Suppressor macrophage treated with lipopolysaccharide for 4 hours (primary cell): Measurements from ENCODE around the gene PAX5.

Experiments used
- DNase-seq: peaks from one replicate; pipeline ENCODE4 v3.0.0-alpha.2; 2020

The PAX5 gene

GRCh38 chr9:36847781-36848673, 186.0 kb downstream of the PAX5 start:
- DNase-seq, result no peak

DNA sequence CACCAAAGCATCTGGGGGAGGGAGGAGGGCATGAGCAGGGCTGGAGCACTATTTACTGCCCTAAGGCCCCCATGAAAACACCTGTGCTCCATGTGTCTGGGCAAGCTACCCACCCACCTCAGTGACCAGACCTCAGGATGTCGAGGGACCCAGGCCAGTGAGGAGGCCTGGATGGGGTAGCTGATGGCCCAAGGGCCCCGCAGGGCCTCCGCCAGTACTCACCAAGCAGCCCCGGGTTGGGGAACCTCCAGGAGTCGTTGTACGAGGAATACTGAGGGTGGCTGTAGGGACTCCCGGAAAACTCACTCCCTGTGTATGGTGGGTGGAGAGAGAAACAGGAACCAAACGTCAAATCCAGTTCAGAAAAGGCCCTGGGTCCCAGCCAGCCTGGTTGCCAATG, 187.4 kb downstream of the PAX5 start:
- no peak for DNase-seq

DNA sequence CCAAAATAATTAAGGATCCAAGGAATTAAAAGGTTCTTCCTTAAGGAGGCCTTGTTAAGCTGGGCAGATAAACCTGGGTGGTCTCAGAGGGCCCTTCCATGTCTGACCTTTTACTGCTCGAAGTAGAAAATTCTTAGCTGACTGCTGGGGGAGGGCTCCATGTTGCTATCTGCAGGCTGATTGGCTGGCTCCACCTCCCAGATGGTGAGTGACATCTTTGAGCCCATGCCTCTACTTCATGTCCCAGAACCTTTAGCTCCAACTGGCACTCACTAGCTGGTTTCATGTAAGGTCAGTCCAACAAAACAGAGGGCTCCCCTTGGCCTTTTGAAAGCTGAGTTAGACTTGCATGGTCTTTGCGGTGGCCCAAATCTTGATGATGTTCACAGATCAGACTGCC, 188.2 kb downstream of the PAX5 start:
- no peak for DNase-seq

- DNase-seq, result no peak
Observed at GRCh38 chr9:36844961-36845360, 189.1 kb downstream of the PAX5 start.

- no peak for DNase-seq
Observed at GRCh38 chr9:36843964-36844363, 190.1 kb downstream of the PAX5 start.

DNA sequence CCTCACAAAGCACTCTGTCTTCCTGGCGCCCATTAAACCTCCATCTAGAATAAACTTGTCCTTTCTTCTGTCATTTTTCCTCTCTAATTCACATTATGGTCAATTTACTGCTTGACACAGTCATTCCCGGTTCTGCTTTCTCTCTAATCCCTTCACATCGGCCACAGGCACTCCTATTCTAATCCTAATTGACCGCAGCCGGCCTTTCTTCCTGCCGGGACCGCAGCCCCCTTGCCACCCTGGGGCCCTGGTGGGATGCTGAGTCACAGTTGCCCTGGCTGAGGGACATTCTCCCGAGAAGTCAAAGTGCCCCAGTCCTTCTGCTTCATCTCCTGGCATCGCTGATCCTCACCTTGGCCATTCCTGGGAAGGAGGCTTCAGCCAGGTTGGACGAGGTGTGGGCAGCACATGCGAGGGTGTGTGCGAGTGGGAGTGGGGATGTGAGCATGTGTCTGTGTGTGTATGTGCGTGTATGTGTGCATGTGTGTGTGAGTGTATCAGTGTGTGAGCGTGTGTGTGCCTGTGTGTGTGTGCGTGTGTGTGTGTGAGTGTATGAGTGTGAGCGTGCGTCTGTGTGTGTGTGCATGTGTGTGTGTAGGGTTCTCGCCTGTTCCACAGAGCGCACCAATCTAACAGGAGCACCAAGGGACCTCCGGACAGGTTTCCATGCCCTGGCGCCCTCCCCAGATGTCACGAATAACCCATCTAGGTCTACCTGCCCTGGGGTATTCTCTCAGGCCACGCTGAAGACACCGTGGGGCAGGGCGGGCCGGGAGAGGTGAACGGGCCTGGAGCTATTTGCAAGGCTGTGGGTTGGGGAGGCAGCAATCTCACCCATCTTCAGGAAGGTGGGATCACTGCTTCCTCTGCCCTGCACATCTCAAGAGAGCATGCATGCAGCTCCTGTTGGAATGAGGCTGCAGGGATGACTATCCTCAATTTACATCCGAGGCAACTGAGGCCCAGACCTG, 191.2 kb downstream of the PAX5 start:
- DNase-seq, result no peak

- no peak for DNase-seq
Observed at GRCh38 chr9:36840898-36841536, 193.1 kb downstream of the PAX5 start.

GRCh38 chr9:36839131-36839885, 194.8 kb downstream of the PAX5 start:
- no peak for DNase-seq

- DNase-seq, result no peak
Observed at GRCh38 chr9:36837431-36838405, 196.3 kb downstream of the PAX5 start.

- no peak for DNase-seq
Observed at GRCh38 chr9:36836486-36836885, 197.6 kb downstream of the PAX5 start.

- DNase-seq, result no peak
Observed at GRCh38 chr9:36835271-36835996, 198.6 kb downstream of the PAX5 start.

DNA sequence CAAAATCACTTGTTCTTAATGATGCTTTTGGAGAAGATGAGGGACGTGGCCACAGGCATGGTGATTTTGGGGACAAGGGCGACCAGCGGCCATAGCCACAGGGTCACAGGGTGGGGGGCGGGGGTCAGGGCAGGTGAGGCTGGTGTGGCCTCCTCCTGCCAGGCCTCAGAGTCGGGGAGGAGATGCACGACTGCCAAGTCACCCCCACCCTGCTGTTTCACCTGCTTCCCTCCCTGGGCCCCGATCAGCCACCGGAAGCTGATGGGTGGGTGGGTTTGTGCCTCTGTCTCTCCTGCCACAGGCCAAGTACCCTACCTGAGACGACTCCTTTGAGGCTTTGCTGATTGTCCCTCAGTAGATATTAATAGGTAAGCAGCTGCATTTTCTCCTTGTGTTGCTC, 199.3 kb downstream of the PAX5 start:
- DNase-seq, result no peak

GRCh38 chr9:36833954-36834353, 200.1 kb downstream of the PAX5 start:
- DNase-seq, result no peak

GRCh38 chr9:36832164-36832795, 201.8 kb downstream of the PAX5 start:
- DNase-seq, result no peak

DNA sequence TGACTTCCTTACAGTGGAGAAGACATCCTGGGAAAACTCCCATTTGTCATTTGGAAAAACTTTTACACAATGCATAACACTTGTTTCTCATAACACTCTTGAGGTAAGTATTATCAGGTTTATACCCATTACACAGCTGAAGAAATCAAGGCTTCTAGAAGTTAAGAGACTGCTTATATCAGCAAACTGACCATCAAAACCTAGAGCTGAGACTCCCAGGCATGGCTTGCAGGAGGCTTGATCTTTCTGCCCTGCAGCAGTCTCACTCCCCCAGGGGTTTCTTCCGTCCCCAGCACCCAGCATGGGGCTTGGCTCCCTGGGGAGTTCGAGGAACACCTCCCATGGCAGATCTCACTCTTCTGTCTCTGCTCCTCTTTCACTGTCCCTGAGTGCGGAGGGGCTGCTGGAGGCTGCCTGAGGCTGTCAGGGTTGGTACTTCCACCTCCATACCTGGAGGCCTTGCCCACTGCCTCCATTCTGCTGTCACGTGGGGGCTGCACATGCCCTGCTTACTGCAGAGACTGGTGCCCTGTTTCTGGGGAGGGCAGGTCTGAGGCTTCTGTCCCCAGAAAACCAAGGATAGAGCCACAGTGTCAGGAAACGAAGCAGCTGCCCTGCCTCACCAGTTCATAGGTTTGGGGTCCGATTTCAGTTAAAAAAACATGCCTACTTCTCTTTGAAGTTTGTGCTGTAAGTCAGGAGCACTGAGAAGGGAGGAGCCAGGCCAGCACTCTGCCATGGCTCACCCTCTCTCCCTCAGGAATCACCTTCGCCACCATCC, 202.5 kb downstream of the PAX5 start:
- DNase-seq, result no peak

- no peak for DNase-seq
Observed at GRCh38 chr9:36828611-36829013, 205.5 kb downstream of the PAX5 start.

GRCh38 chr9:36827593-36827992, 206.5 kb downstream of the PAX5 start:
- no peak for DNase-seq

DNA sequence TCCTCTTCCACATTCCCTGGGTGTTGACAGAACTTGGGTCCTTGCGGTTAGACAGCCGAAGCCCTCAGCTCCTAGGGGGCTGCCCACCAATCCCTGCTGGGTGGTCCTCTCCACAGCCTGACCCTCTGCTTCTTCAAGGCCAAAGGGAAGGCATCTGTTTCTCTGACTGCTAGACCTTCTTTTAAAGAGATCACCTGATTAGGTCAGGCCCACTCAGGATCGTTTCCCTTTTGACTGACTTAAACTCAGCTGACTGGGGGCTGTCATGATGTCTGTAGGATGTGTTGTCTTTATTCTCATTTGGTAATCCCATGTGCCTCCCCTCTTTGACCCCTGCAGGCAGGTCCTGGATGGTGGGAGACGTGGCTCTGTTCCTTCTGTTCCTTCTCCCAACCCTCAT, 207.5 kb downstream of the PAX5 start:
- no peak for DNase-seq

DNA sequence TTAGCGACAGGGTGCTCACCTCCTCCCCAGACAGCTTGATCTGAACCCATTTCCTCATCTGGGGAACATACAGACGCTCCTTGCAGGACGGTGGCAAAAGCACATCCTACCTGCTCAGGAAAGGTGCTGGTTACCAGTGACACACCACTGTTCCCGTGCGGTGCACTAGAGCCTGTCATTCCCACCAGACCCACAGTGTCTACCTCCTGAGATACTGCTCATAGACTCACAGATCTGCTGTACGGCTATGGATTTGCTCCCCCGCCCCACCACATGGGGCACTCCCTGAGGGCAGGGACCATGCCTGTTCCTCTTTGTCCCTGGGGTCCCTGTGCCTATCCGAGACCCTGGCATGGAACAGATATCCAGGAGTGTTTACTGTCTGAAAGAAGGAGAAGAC, 208.9 kb downstream of the PAX5 start:
- no peak for DNase-seq
